Measurements from ENCODE around the gene TMEM244.
"Not testable (repeated sequence)": the region's sequence is repeated elsewhere in the genome, so short reads cannot be mapped to it uniquely, and the experiment has no call there.

Gene TMEM244

GRCh38 chr6:129842881-129843409 lies 18.2 kb downstream of the TMEM244 start:
- no peaks in the 10 kb centered on the region for H3K9me3 ChIP-seq (ENCODE audit: control extremely low read depth in 1 of 5, control insufficient read depth in 4 of 5, insufficient read depth in 2 of 5, low read depth in 1 of 5, low read length in 4 of 5)
- peak in 1 of 3 donors; percentile 15 for DNase-seq
- H3K27ac ChIP-seq (ENCODE audit: insufficient read depth in 1 of 2, low read depth in 1 of 2, low read length in 2 of 2, poor library complexity in 1 of 2, severe bottlenecking in 2 of 2) = no peak overlapping the region
- no peak overlapping the region for H3K4me3 ChIP-seq (ENCODE audit: control insufficient read depth in 1 of 7, extremely low read depth in 1 of 7, insufficient read depth in 4 of 7, low read depth in 2 of 7, low read length in 6 of 7)
- no peaks in the 10 kb centered on the region for H3K4me1 ChIP-seq (ENCODE audit: control extremely low read depth in 1 of 4, control insufficient read depth in 4 of 4, insufficient read depth in 4 of 4, low read length in 3 of 4)
- ChIA-PET POLR2A (no interaction called here), CTCF (no interaction called here)
- H3K27me3 ChIP-seq (replicated peaks in 2 of 5; ENCODE audit: control insufficient read depth in 4 of 5, insufficient read depth in 5 of 5, low read length in 4 of 5) = no peaks in the 10 kb centered on the region
- no peaks in the 10 kb centered on the region for H3K36me3 ChIP-seq (ENCODE audit: control insufficient read depth in 4 of 4, insufficient read depth in 4 of 4, low read length in 3 of 4)

GRCh38 chr6:129842137-129842536 lies 19.0 kb downstream of the TMEM244 start:
- no peak overlapping the region for H3K4me3 ChIP-seq (ENCODE audit: control insufficient read depth in 1 of 7, extremely low read depth in 1 of 7, insufficient read depth in 4 of 7, low read depth in 2 of 7, low read length in 6 of 7)
- H3K27me3 ChIP-seq (replicated peaks in 2 of 5; ENCODE audit: control insufficient read depth in 4 of 5, insufficient read depth in 5 of 5, low read length in 4 of 5) = no peaks in the 10 kb centered on the region
- POLR2A ChIA-PET = no interaction called here
- H3K27ac ChIP-seq (ENCODE audit: insufficient read depth in 1 of 2, low read depth in 1 of 2, low read length in 2 of 2, poor library complexity in 1 of 2, severe bottlenecking in 2 of 2) = no peak overlapping the region
- no CpG with 5 or more reads among the region's 1 CpG for WGBS (ENCODE audit: insufficient coverage)
- H3K36me3 ChIP-seq (ENCODE audit: control insufficient read depth in 4 of 4, insufficient read depth in 4 of 4, low read length in 3 of 4) = no peaks in the 10 kb centered on the region
- H3K4me1 ChIP-seq (ENCODE audit: control extremely low read depth in 1 of 4, control insufficient read depth in 4 of 4, insufficient read depth in 4 of 4, low read length in 3 of 4) = no peaks in the 10 kb centered on the region
- DNase-seq = no peak
- H3K9me3 ChIP-seq (ENCODE audit: control extremely low read depth in 1 of 5, control insufficient read depth in 4 of 5, insufficient read depth in 2 of 5, low read depth in 1 of 5, low read length in 4 of 5) = peaks cover 0 to 4% (median 0%) of the 10 kb centered on the region in 5 experiments
- CTCF ChIA-PET = no interaction called here

DNA sequence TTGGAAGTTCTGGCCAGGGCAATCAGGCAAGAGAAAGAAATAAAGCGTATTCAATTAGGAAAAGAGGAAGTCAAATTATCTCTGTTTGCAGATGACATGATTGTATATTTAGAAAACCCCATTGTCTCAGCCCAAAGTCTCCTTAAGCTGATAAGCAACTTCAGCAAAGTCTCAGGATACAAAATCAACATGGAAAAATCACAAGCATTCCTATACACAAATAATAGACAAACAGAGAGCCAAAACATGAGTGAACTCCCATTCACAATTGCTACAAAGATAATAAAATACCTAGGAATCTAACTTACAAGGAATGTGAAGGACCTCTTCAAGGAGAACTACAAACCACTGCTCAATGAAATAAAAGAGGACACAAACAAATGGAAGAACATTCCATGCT lies 21.6 kb downstream of the TMEM244 start:
- POLR2A ChIA-PET; H3K27ac ChIP-seq (ENCODE audit: insufficient read depth in 1 of 2, low read depth in 1 of 2, low read length in 2 of 2, poor library complexity in 1 of 2, severe bottlenecking in 2 of 2); H3K36me3 ChIP-seq (ENCODE audit: control insufficient read depth in 4 of 4, insufficient read depth in 4 of 4, low read length in 3 of 4); DNase-seq; H3K27me3 ChIP-seq (replicated peaks in 2 of 5; ENCODE audit: control insufficient read depth in 4 of 5, insufficient read depth in 5 of 5, low read length in 4 of 5); H3K4me1 ChIP-seq (ENCODE audit: control extremely low read depth in 1 of 4, control insufficient read depth in 4 of 4, insufficient read depth in 4 of 4, low read length in 3 of 4); H3K4me3 ChIP-seq (ENCODE audit: control insufficient read depth in 1 of 7, extremely low read depth in 1 of 7, insufficient read depth in 4 of 7, low read depth in 2 of 7, low read length in 6 of 7); CTCF ChIA-PET: not testable (repeated sequence)
- H3K9me3 ChIP-seq (ENCODE audit: control extremely low read depth in 1 of 5, control insufficient read depth in 4 of 5, insufficient read depth in 2 of 5, low read depth in 1 of 5, low read length in 4 of 5) = peaks cover 0 to 10% (median 0%) of the 10 kb centered on the region in 5 experiments
- no CpG with 5 or more reads among the region's 1 CpG for WGBS (ENCODE audit: insufficient coverage)

DNA sequence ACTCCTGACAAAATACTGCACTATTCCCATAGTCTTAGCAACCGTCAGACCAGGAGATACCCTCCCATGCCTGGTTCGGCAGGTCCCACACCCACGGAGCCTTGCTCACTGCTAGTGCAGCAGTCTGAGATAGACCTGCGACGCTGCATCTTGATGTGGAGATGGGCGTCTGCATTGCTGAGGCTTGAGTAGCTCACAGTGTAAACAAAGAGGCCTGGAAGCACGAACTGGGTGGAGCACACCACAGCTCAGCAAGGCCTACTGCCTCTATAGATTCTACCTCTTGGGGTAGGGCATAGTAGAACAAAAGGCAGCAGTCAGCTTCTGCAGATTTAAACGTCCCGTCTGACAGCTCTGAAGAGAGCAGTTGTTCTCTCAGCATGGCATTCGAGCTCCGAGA lies 25.4 kb downstream of the TMEM244 start:
- CTCF ChIA-PET = no interaction called here
- no peaks in the 10 kb centered on the region for H3K4me1 ChIP-seq (ENCODE audit: control extremely low read depth in 1 of 4, control insufficient read depth in 4 of 4, insufficient read depth in 4 of 4, low read length in 3 of 4)
- H3K9me3 ChIP-seq (ENCODE audit: control extremely low read depth in 1 of 5, control insufficient read depth in 4 of 5, insufficient read depth in 2 of 5, low read depth in 1 of 5, low read length in 4 of 5) = peaks cover 0 to 10% (median 0%) of the 10 kb centered on the region in 5 experiments
- no peak for DNase-seq
- H3K36me3 ChIP-seq (ENCODE audit: control insufficient read depth in 4 of 4, insufficient read depth in 4 of 4, low read length in 3 of 4) = no peaks in the 10 kb centered on the region
- no peaks in the 10 kb centered on the region for H3K27me3 ChIP-seq (replicated peaks in 2 of 5; ENCODE audit: control insufficient read depth in 4 of 5, insufficient read depth in 5 of 5, low read length in 4 of 5)
- POLR2A ChIA-PET = no interaction called here
- no peak overlapping the region for H3K4me3 ChIP-seq (ENCODE audit: control insufficient read depth in 1 of 7, extremely low read depth in 1 of 7, insufficient read depth in 4 of 7, low read depth in 2 of 7, low read length in 6 of 7)
- no peak overlapping the region for H3K27ac ChIP-seq (ENCODE audit: insufficient read depth in 1 of 2, low read depth in 1 of 2, low read length in 2 of 2, poor library complexity in 1 of 2, severe bottlenecking in 2 of 2)
- WGBS (ENCODE audit: insufficient coverage) = 97% methylated on average over 9 of the region's 11 CpGs

DNA sequence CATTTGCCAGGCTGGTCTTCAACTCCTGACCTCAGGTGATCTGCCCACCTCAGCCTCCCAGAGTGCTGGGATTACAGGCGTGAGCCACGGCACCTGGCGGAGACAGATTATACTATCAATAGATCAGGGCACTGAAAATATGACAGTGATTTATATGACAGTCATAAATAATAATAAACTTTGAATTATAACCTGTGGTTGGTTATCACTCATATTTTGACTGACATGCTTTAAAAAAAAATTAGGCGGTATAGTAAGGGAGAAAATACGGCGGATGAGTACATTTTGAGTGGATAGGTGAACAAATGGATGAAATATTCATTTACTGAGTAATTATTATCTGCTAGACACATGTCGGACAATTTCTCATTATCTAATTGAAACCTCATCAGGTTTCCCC lies 28.8 kb downstream of the TMEM244 start:
- Histone ChIP-seq H3K9me3 (ENCODE audit: control extremely low read depth in 1 of 5, control insufficient read depth in 4 of 5, insufficient read depth in 2 of 5, low read depth in 1 of 5, low read length in 4 of 5) (peaks cover 0 to 8% (median 0%) of the 10 kb centered on the region in 5 experiments), H3K36me3 (ENCODE audit: control insufficient read depth in 4 of 4, insufficient read depth in 4 of 4, low read length in 3 of 4) (no peaks in the 10 kb centered on the region), H3K4me3 (ENCODE audit: control insufficient read depth in 1 of 7, extremely low read depth in 1 of 7, insufficient read depth in 4 of 7, low read depth in 2 of 7, low read length in 6 of 7) (no peak overlapping the region), H3K4me1 (ENCODE audit: control extremely low read depth in 1 of 4, control insufficient read depth in 4 of 4, insufficient read depth in 4 of 4, low read length in 3 of 4) (no peaks in the 10 kb centered on the region), H3K27ac (ENCODE audit: insufficient read depth in 1 of 2, low read depth in 1 of 2, low read length in 2 of 2, poor library complexity in 1 of 2, severe bottlenecking in 2 of 2) (no peak overlapping the region), H3K27me3 (replicated peaks in 2 of 5; ENCODE audit: control insufficient read depth in 4 of 5, insufficient read depth in 5 of 5, low read length in 4 of 5) (no peaks in the 10 kb centered on the region)
- DNase-seq = no peak
- ChIA-PET POLR2A (no interaction called here), CTCF (no interaction called here)
- WGBS (ENCODE audit: insufficient coverage) = no CpG with 5 or more reads among the region's 7 CpGs

- CTCF ChIA-PET = no interaction called here
Observed at GRCh38 chr6:129828229-129828628, 32.9 kb downstream of the TMEM244 start.

DNA sequence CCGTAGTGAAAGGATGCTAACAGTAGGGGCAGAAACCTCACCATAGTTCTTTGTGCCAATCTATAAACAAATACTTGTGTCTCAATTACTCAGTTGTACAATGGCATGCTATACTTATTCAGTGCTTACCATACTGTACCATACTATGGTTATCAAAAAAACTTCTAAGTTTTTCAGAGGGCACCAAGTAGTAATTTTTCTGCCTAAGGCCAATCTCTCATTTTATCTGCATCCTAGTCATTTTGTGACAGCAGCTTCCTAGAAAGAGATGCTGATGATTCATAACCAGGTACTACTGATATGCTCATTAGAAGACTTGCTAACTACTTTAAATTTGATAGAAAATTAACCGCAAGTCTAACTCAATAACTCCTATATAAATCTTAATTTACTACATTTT lies 42.9 kb downstream of the TMEM244 start:
- CTCF ChIA-PET = no interaction called here

More at GRCh38 chr6:129828229-129828628, 32.9 kb downstream of the TMEM244 start:
- no peaks in the 10 kb centered on the region for H3K9me3 ChIP-seq (ENCODE audit: control extremely low read depth in 1 of 5, control insufficient read depth in 4 of 5, insufficient read depth in 2 of 5, low read depth in 1 of 5, low read length in 4 of 5)
- peaks cover 0 to 4% (median 0%) of the 10 kb centered on the region in 4 experiments for H3K4me1 ChIP-seq (ENCODE audit: control extremely low read depth in 1 of 4, control insufficient read depth in 4 of 4, insufficient read depth in 4 of 4, low read length in 3 of 4)
- no peaks in the 10 kb centered on the region for H3K36me3 ChIP-seq (ENCODE audit: control insufficient read depth in 4 of 4, insufficient read depth in 4 of 4, low read length in 3 of 4)
- no peak for DNase-seq
- WGBS (ENCODE audit: insufficient coverage) = 94% methylated on average over 3 of the region's 3 CpGs
- H3K4me3 ChIP-seq (ENCODE audit: control insufficient read depth in 1 of 7, extremely low read depth in 1 of 7, insufficient read depth in 4 of 7, low read depth in 2 of 7, low read length in 6 of 7) = no peak overlapping the region
- no peak overlapping the region for H3K27ac ChIP-seq (ENCODE audit: insufficient read depth in 1 of 2, low read depth in 1 of 2, low read length in 2 of 2, poor library complexity in 1 of 2, severe bottlenecking in 2 of 2)
- H3K27me3 ChIP-seq (replicated peaks in 2 of 5; ENCODE audit: control insufficient read depth in 4 of 5, insufficient read depth in 5 of 5, low read length in 4 of 5) = no peaks in the 10 kb centered on the region
- POLR2A ChIA-PET = interaction anchor here (0.5 kb wide), 1 partner anchor 20 kb away, joined by 3 read pairs; no protein-coding TSS in a partner anchor

More for the DNA sequence above, 42.9 kb downstream of the TMEM244 start:
- H3K4me3 ChIP-seq (ENCODE audit: control insufficient read depth in 1 of 7, extremely low read depth in 1 of 7, insufficient read depth in 4 of 7, low read depth in 2 of 7, low read length in 6 of 7) = no peak overlapping the region
- DNase-seq = no peak
- no peak overlapping the region for H3K27ac ChIP-seq (ENCODE audit: insufficient read depth in 1 of 2, low read depth in 1 of 2, low read length in 2 of 2, poor library complexity in 1 of 2, severe bottlenecking in 2 of 2)
- H3K27me3 ChIP-seq (replicated peaks in 2 of 5; ENCODE audit: control insufficient read depth in 4 of 5, insufficient read depth in 5 of 5, low read length in 4 of 5) = no peaks in the 10 kb centered on the region
- H3K4me1 ChIP-seq (ENCODE audit: control extremely low read depth in 1 of 4, control insufficient read depth in 4 of 4, insufficient read depth in 4 of 4, low read length in 3 of 4) = no peaks in the 10 kb centered on the region
- POLR2A ChIA-PET = no interaction called here
- peaks cover 0 to 2% (median 0%) of the 10 kb centered on the region in 5 experiments for H3K9me3 ChIP-seq (ENCODE audit: control extremely low read depth in 1 of 5, control insufficient read depth in 4 of 5, insufficient read depth in 2 of 5, low read depth in 1 of 5, low read length in 4 of 5)
- WGBS (ENCODE audit: insufficient coverage) = 100% methylated on average over 1 of the region's 2 CpGs
- no peaks in the 10 kb centered on the region for H3K36me3 ChIP-seq (ENCODE audit: control insufficient read depth in 4 of 4, insufficient read depth in 4 of 4, low read length in 3 of 4)
